Prostate gland (tissue), 2 donors: ENCODE results near the gene ENOSF1. TPM values are rescaled to one million over a fixed set of nuclear protein-coding genes. Genes with fewer than 3 reads are reported as not detected.
"Not testable (repeated sequence)": the region's sequence is repeated elsewhere in the genome, so short reads cannot be mapped to it uniquely, and the experiment has no call there.

Experiments
- DNase-seq: peaks from one replicate; pipeline ENCODE4 v3.0.0-alpha.2; 2019; ENCODE audit warnings: low spot score
- H3K27ac ChIP-seq, 2 donors: fragments of 200-600 bp; sonication (generic); 2 replicates each; pipeline ENCODE4 v1.5.1; 2017 to 2019
- H3K27me3 ChIP-seq: fragments of 200-600 bp; sonication (generic); replicated peaks from 2 replicates; pipeline ENCODE4 v1.5.1; 2019; ENCODE audit not compliant: insufficient read depth
- H3K36me3 ChIP-seq, 2 donors: fragments of 200-600 bp; sonication (generic); 1 replicate in 1 of 2; 2 replicates in 1 of 2; pipeline versions ENCODE4 v1.5.1 to v1.8.1; 2017 to 2019
- H3K4me1 ChIP-seq: fragments of 200-600 bp; sonication (generic); replicated peaks from 2 replicates; pipeline ENCODE4 v1.5.1; 2019
- H3K4me3 ChIP-seq, 2 donors: fragments of 200-600 bp; sonication (generic); 2 replicates each; pipeline ENCODE4 v1.5.1; 2017 to 2019
- H3K9me3 ChIP-seq: fragments of 200-600 bp; sonication (generic); 2 replicates; pipeline ENCODE4 v1.5.1; 2017
- POLR2A ChIP-seq: fragments of 450-650 bp; IDR thresholded peaks from one replicate; pipeline ENCODE4 v1.6.1; 2016; ENCODE audit warnings: antibody characterized with exemption, mild to moderate bottlenecking
- POLR2AphosphoS5 ChIP-seq: sonication (generic); formaldehyde crosslinking; IDR thresholded peaks from one replicate; pipeline ENCODE4 v1.6.1; 2017; ENCODE audit warnings: antibody characterized with exemption
- WGBS: methylation state at CpG from one replicate; pipeline ENCODE4 v1.1.5; 2018; 5-methylcytosine and 5-hydroxymethylcytosine counted together
- intact Hi-C: fragments of 100-400 bp; cut with DNase I; formaldehyde crosslinking; loops from one replicate; pipeline ENCODE4 v1.14.2; 2022
- total RNA-seq, 2 donors: library from RNA; depleted of rRNA; stranded (reverse); fragments of >200 nt; gene quantifications; one replicate each; pipeline ENCODE4 v1.1.0, GENCODE V29; 2016
- TF ChIP-seq, protein P1 (sequence below), 4 experiments: fragments of 200-600 bp in 2 of 4; fragments of 450-650 bp in 2 of 4; sonication (generic) in 2 of 4; IDR thresholded peaks; 1 replicate in 3 of 4; 2 replicates in 1 of 4; pipeline ENCODE4 v1.5.1; 2016 to 2019; ENCODE audit warnings: antibody characterized with exemption in 4 of 4, mild to moderate bottlenecking in 2 of 4, moderate library complexity in 2 of 4

The ENOSF1 gene
- total RNA-seq, 2 donors from 2014 or later, result 84.8 to 114 TPM

DNA sequence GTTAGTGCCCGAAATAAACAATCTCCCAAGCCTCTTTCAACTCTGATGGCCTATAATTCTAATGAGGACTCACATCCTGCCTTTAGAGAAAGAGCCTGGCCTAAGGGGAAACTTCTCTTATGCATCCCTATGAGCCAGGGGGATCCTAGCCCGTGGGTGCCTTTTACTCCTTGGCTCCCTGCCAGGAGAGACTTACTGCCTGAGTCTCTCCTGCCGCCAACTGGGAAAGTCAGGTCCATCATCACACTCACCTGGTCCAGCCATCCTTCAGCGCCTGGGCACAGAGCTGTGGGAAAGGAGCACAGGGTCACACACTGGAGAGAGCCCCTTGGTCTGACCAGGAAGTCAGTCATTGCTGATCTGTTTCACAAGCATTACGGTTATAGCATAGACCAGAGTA is 24.1 kb downstream of the ENOSF1 start:
- no peak overlapping the region for H3K27ac ChIP-seq
- H3K4me3 ChIP-seq, result no peak overlapping the region
- WGBS, result 70% methylated on average over 5 of the region's 5 CpGs
- no peak for DNase-seq
- no peaks in the 10 kb centered on the region for H3K4me1 ChIP-seq
- H3K36me3 ChIP-seq, result no peaks in the 10 kb centered on the region
- TF ChIP-seq, protein P1, sequence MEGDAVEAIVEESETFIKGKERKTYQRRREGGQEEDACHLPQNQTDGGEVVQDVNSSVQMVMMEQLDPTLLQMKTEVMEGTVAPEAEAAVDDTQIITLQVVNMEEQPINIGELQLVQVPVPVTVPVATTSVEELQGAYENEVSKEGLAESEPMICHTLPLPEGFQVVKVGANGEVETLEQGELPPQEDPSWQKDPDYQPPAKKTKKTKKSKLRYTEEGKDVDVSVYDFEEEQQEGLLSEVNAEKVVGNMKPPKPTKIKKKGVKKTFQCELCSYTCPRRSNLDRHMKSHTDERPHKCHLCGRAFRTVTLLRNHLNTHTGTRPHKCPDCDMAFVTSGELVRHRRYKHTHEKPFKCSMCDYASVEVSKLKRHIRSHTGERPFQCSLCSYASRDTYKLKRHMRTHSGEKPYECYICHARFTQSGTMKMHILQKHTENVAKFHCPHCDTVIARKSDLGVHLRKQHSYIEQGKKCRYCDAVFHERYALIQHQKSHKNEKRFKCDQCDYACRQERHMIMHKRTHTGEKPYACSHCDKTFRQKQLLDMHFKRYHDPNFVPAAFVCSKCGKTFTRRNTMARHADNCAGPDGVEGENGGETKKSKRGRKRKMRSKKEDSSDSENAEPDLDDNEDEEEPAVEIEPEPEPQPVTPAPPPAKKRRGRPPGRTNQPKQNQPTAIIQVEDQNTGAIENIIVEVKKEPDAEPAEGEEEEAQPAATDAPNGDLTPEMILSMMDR (IDR thresholded peaks at IDR 0.05), result no peak
- intact Hi-C loops, result no loop called here
- H3K9me3 ChIP-seq, result no peaks in the 10 kb centered on the region
- H3K27me3 ChIP-seq, result no peaks in the 10 kb centered on the region

DNA sequence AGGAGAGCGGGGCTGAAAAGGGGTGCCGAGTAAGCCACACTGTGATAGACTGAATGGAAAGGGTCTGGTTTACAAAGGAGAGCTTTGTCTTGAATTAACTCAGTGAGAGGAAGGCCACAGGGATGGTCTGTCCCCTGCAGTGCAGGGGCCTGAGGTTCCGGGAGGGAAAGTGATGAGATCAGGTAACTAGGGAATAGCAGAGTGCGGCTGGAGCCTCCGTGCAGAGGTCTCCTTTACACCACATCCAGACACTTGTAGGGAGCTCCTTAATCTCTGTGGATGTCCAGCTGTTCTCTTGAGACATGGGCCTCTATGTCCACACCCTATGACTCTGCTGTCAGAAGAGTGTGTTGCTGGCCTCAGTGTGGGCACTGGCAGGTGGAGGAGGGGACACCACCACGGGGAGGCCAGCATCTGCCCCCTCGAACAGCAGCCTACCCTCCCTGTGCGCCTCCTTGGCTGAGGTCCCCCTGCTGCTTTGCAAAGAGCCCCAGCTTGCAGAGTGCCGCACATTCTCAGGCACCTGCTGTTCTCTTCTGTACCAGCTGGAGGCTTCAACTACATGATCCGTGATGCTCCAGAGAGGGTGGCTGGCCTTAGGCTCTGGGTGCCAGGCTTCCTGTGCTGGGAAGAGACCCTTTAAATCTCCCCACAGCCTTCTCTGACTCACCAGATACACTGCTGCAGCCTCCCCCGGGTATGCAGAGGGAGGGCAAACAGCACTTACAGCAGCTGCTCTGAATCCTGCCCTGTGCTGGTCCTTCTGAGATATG is 25.9 kb downstream of the ENOSF1 start:
- WGBS, result 75% methylated on average over 11 of the region's 11 CpGs
- no peak for DNase-seq
- TF ChIP-seq POLR2AphosphoS5, result no peak
- TF ChIP-seq, protein P1 (IDR thresholded peaks at IDR 0.05), result no peak
- TF ChIP-seq POLR2A, result no peak
- no peaks in the 10 kb centered on the region for H3K9me3 ChIP-seq
- no peaks in the 10 kb centered on the region for H3K36me3 ChIP-seq
- H3K27me3 ChIP-seq, result no peaks in the 10 kb centered on the region
- intact Hi-C loops, result no loop called here
- H3K4me1 ChIP-seq, result no peaks in the 10 kb centered on the region
- no peak overlapping the region for H3K4me3 ChIP-seq
- H3K27ac ChIP-seq, result no peak overlapping the region

DNA sequence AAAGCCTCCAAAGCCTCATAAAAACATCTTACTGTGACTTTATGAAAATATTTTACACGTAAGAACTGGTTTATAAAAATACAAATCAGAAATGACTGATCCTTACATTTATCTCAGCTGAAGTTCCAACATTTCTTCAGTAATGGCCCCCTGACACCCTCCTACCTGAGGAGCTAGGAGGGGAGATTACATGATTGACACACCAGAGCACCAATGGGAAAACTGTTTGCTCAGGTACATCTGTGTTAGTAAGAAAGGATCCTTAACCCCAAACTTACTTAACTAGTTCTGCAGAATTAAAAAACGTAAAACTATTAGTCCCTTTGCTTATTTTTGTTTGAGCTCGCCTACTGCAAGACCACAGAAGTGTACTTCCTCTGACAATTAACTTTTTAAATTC is 27.0 kb downstream of the ENOSF1 start:
- no peak for DNase-seq
- no peak for TF ChIP-seq POLR2A
- TF ChIP-seq, protein P1 (IDR thresholded peaks at IDR 0.05), result no peak
- no peak for TF ChIP-seq POLR2AphosphoS5
- H3K4me1 ChIP-seq, result no peaks in the 10 kb centered on the region
- H3K36me3 ChIP-seq, result no peaks in the 10 kb centered on the region
- 59% methylated on average over 3 of the region's 3 CpGs for WGBS
- H3K4me3 ChIP-seq, result no peak overlapping the region
- intact Hi-C loops, result no loop called here
- H3K27ac ChIP-seq, result no peak overlapping the region
- H3K27me3 ChIP-seq, result no peaks in the 10 kb centered on the region
- no peaks in the 10 kb centered on the region for H3K9me3 ChIP-seq

DNA sequence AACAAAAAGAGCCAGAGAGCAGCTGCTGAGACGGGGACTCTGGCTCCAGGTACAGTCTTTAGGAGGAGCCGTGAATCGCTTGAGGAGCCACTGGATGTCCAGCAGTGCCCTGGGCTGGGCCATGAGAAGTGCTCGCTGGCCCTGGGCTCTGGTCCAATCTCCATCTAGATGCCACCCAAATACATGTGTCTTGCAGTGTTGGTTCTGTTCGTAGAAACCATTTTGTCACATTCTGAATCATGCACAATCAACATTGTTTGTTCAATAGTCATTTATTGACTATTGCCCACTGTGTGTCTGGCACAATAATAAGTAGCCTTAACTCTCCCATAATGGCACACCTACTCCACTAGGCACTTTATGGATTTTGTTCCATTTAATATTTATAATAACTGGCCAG is 28.9 kb downstream of the ENOSF1 start:
- Histone ChIP-seq H3K27me3 (no peaks in the 10 kb centered on the region), H3K9me3 (no peaks in the 10 kb centered on the region), H3K4me1 (no peaks in the 10 kb centered on the region), H3K27ac (no peak overlapping the region), H3K36me3 (no peaks in the 10 kb centered on the region), H3K4me3 (no peak overlapping the region)
- intact Hi-C loops, result no loop called here
- TF ChIP-seq POLR2AphosphoS5 (no peak), POLR2A (no peak)
- TF ChIP-seq, protein P1 (IDR thresholded peaks at IDR 0.05), result no peak
- WGBS, result 84% methylated on average over 5 of the region's 5 CpGs
- DNase-seq, result no peak

DNA sequence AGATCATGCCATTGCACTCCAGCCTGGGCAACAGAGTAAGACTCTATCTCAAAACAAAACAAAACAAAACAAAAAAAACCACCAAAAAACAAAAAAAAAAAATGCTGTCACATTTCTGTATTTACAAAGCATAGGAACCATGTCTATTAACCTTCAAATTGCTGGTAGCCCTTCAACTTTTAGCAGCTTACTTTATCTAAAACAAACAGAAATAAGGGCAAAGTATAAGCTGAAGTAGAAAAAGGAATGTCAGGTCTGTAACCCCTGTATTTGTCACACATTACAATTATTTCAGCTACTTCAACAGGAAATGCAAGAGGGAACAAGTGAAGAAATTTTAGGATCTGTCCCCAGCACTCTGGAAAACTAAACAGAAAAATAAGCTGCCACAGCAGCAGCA is 29.6 kb downstream of the ENOSF1 start:
- intact Hi-C loops, result no loop called here
- no peaks in the 10 kb centered on the region for H3K27me3 ChIP-seq
- no peak overlapping the region for H3K27ac ChIP-seq

DNA sequence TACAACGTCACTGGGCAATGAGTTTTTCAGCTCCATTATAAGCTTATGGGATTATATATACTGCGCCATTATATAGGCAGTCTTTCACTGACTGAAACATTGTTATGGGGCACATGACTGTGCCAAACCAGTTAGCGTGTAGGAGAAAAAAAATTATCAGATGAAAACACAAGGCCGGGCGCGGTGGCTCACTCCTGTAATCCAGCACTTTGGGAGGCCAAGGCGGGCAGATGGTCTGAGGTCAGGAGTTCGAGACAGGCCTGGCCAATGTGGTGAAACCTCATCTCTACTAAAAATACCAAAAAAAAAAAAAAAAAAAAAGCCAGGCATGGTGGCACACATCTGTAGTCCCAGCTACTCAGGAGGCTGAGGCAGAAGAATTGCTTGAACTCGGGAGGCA is 30.0 kb downstream of the ENOSF1 start:
- H3K36me3 ChIP-seq, H3K4me1 ChIP-seq, H3K27ac ChIP-seq, intact Hi-C loops, H3K9me3 ChIP-seq, H3K27me3 ChIP-seq, H3K4me3 ChIP-seq, DNase-seq: not testable (repeated sequence)
- WGBS, result 98% methylated on average over 9 of the region's 9 CpGs

More for the DNA sequence above, 29.6 kb downstream of the ENOSF1 start:
- Histone ChIP-seq H3K9me3 (no peaks in the 10 kb centered on the region), H3K4me3 (no peak overlapping the region), H3K36me3 (no peaks in the 10 kb centered on the region), H3K4me1 (no peaks in the 10 kb centered on the region)
- TF ChIP-seq POLR2A (no peak), POLR2AphosphoS5 (no peak)
- TF ChIP-seq, protein P1 (IDR thresholded peaks at IDR 0.05), result no peak
- no peak for DNase-seq
